Activated CD8-positive, alpha-beta memory T cell treated with anti-CD3 and anti-CD28 coated beads, Interleukin-2, amount 10 ng/mL, durations not matched to agents 7 days and 5 days (primary cell): Measurements from ENCODE around the gene HIVEP2. TPM values are rescaled to one million over a fixed set of nuclear protein-coding genes. Genes with fewer than 3 reads are reported as not detected.
A peak's percentile ranks its signal among the peaks of the same experiment; 100 is the strongest.

ENCODE experiments used
- ATAC-seq: fragments of 150-1000 bp; cut with Tn5 transposase; one replicate; pipeline ENCODE4 v1.10.0; 2021; ENCODE audit warnings: moderate library complexity
- CTCF ChIA-PET: fragments of 350-600 bp; sonication (Branson Sonifier 250); formaldehyde crosslinking; loops from one replicate; lab custom pipeline; 2021; ENCODE audit warnings: antibody characterized with exemption; lab: Charles Lee
- DNase-seq: peaks from one replicate; pipeline ENCODE4 v3.0.0-alpha.2; 2020
- H3K27ac Mint-ChIP-seq: one replicate; pipeline ENCODE4 v1.8.0; 2021; ENCODE audit warnings: mild to moderate bottlenecking, mixed read lengths
- H3K27me3 Mint-ChIP-seq: one replicate; pipeline ENCODE4 v1.8.0; 2021; ENCODE audit warnings: mixed read lengths
- H3K36me3 Mint-ChIP-seq: one replicate; pipeline ENCODE4 v1.8.0; 2021; ENCODE audit warnings: mild to moderate bottlenecking, mixed read lengths
- H3K4me1 Mint-ChIP-seq: one replicate; pipeline ENCODE4 v1.8.0; 2021; ENCODE audit warnings: mixed read lengths
- H3K4me3 Mint-ChIP-seq: one replicate; pipeline ENCODE4 v1.8.0; 2021; ENCODE audit warnings: mild to moderate bottlenecking, moderate library complexity, mixed read lengths
- H3K9me3 Mint-ChIP-seq: one replicate; pipeline ENCODE4 v1.8.0; 2022; ENCODE audit warnings: low read depth, mixed read lengths
- total RNA-seq, 2 experiments: library from RNA; stranded (reverse); gene quantifications; one replicate each; pipeline ENCODE4 v1.2.3, GENCODE V29; 2021

Gene HIVEP2
- total RNA-seq, 2 experiments from 2014 or later, result 24.1 to 28.8 TPM

DNA sequence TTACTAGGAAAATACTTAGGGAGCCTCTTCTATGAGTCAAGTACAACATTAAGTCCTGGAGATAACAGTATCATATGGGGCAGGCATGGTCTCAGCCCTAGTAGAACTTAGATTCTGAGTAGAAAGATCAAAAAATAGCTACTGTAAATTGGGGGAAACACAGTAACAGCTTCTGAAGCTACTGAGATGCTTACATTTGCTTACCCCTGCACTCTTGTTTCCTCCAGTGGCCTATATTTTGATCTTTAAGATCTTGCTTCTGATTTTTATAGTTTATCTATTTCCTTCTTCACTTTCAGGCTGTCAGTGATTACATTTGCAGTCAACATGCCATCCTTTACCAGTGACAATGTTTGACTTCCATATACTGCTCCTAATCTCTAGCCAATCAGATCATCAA lies 35.3 kb downstream of the HIVEP2 start:
- Mint-ChIP-seq H3K4me1 (peaks cover 66% of the 10 kb centered on the region), H3K27ac (peak overlapping the region; percentile 23), H3K27me3 (no peaks in the 10 kb centered on the region), H3K36me3 (peaks cover 14% of the 10 kb centered on the region), H3K4me3 (no peak overlapping the region), H3K9me3 (no peaks in the 10 kb centered on the region)
- DNase-seq, result no peak
- CTCF ChIA-PET, result interaction anchor here (0.7 to 1.3 kb wide), 3 partner anchors 10 to 32 kb away, joined by 3 read pairs; no protein-coding TSS in a partner anchor
- ATAC-seq, result no peak

DNA sequence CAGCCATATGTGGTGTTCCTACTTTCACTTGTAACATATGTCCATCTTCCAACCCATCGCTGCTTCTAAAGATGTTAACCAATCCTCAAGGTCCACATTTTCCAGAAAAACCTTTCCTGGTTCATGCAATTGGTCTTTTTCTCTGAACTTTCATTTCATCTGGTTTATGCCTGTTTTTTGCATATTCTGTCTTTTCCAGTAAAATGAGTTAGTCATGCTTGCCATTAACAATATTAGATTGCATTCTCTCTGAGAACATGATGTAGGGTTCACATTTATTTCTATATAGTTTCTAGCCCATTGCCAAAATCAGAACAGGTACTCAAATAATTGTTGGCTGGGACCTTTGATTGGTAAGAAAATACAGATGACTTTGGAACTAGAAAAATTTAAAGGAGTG lies 36.7 kb downstream of the HIVEP2 start:
- peak overlapping the region; percentile 90 for H3K27ac Mint-ChIP-seq
- H3K4me3 Mint-ChIP-seq, result peak overlapping the region; percentile 77
- ATAC-seq (no peak), DNase-seq (no peak)
- no peaks in the 10 kb centered on the region for H3K27me3 Mint-ChIP-seq
- no peaks in the 10 kb centered on the region for H3K9me3 Mint-ChIP-seq
- CTCF ChIA-PET, result interaction anchor here (1.0 kb wide), 1 partner anchor 8 kb away, joined by 3 read pairs; no protein-coding TSS in a partner anchor
- peaks cover 66% of the 10 kb centered on the region for H3K4me1 Mint-ChIP-seq
- peaks cover 13% of the 10 kb centered on the region for H3K36me3 Mint-ChIP-seq

DNA sequence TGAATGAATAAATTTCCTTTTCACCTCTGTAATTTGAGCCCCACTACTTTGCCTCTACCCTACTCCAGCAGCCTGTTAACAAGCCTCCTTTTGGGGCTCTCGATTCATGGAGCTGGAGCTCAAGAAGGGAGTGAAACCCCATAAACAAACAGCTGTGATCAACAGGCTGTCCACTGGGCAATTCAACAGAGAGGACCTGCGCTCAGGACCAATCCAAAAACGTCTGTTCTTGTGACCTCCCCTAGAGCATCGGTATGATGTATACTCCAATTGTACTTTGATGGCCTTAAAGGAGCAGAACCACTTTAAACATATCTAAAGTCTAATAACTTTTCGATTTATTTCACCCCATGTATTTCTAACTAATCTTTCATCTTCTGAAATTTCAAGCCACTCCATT lies 37.4 kb downstream of the HIVEP2 start:
- peaks cover 66% of the 10 kb centered on the region for H3K4me1 Mint-ChIP-seq
- peaks cover 10% of the 10 kb centered on the region for H3K36me3 Mint-ChIP-seq
- peak overlapping the region; percentile 90 for H3K27ac Mint-ChIP-seq
- no peaks in the 10 kb centered on the region for H3K9me3 Mint-ChIP-seq
- H3K27me3 Mint-ChIP-seq, result no peaks in the 10 kb centered on the region
- peak overlapping the region; percentile 77 for H3K4me3 Mint-ChIP-seq
- ATAC-seq (peak; percentile 63), DNase-seq (peak; percentile 73)
- CTCF ChIA-PET, result interaction anchor here (0.5 to 2.5 kb wide), 7 partner anchors 9 to 39 kb away, joined by 3 to 8 read pairs (median 4); no protein-coding TSS in a partner anchor

DNA sequence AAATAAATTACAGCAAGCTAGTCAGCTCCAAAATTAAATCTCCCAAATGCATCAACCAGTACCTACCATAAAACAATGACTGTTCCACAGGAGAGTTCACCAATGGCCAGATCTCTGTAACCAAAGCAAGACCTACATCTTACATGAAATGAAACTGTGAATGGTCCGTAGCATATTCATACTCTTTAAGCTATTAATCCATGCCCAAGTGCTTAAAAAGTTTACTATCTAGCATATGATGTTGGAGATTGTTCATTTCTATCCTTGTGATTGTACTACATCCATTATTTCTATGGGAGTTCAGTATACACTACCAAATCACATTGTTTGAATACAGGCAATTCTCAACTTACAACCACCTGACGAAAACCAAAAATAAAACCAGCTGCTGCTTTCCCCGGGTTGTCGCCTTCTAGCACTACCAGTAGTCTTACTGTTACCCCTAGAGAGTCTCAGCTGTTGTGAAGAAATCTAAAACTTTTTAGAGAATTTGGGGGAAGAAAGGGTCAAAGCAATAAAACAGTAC lies 38.0 kb downstream of the HIVEP2 start:
- ATAC-seq (peak; percentile 56), DNase-seq (peak; percentile 59)
- peaks cover 6% of the 10 kb centered on the region for H3K36me3 Mint-ChIP-seq
- no peaks in the 10 kb centered on the region for H3K27me3 Mint-ChIP-seq
- H3K27ac Mint-ChIP-seq, result peak overlapping the region; percentile 90
- CTCF ChIA-PET, result interaction anchor here (0.5 to 2.5 kb wide), 8 partner anchors 9 to 64 kb away, joined by 3 to 8 read pairs (median 4); no protein-coding TSS in a partner anchor
- H3K4me1 Mint-ChIP-seq, result peaks cover 66% of the 10 kb centered on the region
- peak overlapping the region; percentile 77 for H3K4me3 Mint-ChIP-seq
- no peaks in the 10 kb centered on the region for H3K9me3 Mint-ChIP-seq

DNA sequence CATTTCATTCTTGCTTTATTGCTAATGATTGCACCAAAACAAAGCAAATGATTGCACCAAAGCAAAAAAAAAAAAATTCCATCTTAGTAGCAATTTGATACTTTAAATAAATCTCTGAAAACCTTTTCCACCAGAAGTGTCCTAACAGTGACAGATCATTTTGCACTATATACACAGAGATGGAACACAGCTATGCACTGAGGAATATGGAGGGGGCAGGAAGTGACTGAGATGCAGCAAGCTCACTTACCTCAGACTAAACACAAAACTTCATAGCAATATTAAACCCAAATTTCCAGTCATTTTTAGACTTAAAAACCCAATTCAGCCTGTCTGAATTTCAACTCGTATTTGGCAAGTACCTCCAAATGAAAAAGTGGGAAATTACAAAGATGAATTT lies 41.2 kb downstream of the HIVEP2 start:
- Mint-ChIP-seq H3K27me3 (no peaks in the 10 kb centered on the region), H3K27ac (peak overlapping the region; percentile 95), H3K4me1 (peaks cover 66% of the 10 kb centered on the region), H3K9me3 (no peaks in the 10 kb centered on the region), H3K36me3 (peaks cover 7% of the 10 kb centered on the region), H3K4me3 (peak overlapping the region; percentile 56)
- DNase-seq (peak; percentile 54), ATAC-seq (peak; percentile 50)
- CTCF ChIA-PET, result interaction anchor here (0.9 to 1.2 kb wide), 2 partner anchors 16 to 43 kb away, joined by 3 to 4 read pairs; no protein-coding TSS in a partner anchor

DNA sequence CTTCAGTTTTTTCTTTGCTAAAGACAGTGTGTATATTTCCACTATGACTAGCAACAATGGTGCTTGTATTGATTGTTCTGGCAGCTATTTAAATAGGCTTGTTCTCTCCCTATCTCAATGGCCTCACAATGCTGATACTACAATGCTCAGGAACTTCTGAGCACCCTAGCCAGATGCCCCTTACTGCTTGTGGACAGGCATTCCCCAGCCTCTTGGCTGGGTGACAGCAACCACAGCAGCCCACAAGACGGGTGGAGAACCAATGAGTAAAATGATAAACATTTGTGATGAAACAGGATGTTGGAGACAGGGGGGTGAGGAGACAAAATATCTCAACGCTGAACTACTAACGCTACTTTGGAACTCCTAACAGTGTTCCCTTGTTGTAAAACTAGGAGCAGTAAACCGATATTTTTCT lies 42.3 kb downstream of the HIVEP2 start:
- Mint-ChIP-seq H3K9me3 (no peaks in the 10 kb centered on the region), H3K4me1 (peaks cover 56% of the 10 kb centered on the region), H3K4me3 (peak overlapping the region; percentile 56), H3K36me3 (peaks cover 3% of the 10 kb centered on the region), H3K27me3 (no peaks in the 10 kb centered on the region), H3K27ac (peak overlapping the region; percentile 95)
- DNase-seq, result peak; percentile 89
- peak; percentile 71 for ATAC-seq
- CTCF ChIA-PET, result interaction anchor here (1.1 to 1.3 kb wide), 4 partner anchors 17 to 23 kb away, joined by 3 to 5 read pairs (median 3); no protein-coding TSS in a partner anchor

DNA sequence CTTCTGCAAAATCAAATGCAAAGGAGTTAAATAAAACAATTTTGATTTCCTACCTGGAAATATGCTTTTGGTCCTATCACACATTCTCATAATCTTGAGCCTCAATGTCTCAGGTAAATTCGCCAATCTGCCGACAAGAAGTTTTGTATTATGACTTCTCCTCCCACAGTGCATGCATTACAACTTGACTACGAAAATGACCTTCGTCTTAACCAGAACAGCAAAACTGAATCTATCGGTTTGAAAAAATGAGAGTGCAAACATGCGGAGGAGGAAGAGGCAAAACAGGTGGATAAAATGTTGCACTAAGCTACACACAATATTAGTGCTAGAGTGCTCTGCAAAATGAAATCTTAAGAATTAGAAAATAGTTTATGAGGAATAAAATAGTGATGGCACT lies 43.4 kb downstream of the HIVEP2 start:
- DNase-seq, result no peak
- peak overlapping the region; percentile 10 for H3K4me3 Mint-ChIP-seq

DNA sequence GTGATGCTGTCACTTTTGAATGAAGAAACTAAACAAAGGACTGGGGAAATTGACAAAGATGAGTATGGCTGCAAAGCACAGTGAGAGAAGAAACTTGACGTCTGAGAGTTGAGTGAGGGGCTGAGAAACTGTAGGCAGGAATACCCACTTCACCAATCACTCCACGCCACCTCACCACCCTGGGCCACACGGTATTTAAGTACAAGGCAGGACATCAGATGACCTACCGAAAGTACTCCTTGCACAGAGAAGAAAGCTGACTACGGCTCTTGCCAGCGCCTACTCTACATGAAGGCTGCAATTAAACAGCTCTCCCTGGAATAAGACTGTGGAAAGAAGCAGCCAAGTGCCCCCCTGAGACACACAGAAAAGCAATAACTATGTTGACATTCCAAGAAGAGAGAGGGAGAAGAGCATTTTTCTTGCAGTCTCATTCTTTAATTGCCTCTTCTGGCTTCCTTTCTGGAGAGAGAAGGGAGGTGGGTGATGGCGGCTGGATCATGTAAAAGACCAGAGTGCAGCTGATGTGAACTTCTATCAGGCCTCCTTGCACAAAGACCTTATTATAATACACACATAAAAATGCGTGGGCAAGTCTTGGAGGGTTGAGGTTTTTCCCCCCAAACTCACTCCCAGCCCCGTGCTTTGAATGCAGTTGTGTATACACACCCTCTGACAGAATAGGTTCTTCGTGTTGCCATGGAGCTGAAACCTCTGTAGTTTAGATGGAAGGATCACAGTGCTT lies 44.6 kb downstream of the HIVEP2 start:
- CTCF ChIA-PET, result interaction anchor here (0.9 kb wide), 1 partner anchor 41 kb away, joined by 3 read pairs; no protein-coding TSS in a partner anchor
- Mint-ChIP-seq H3K27me3 (no peaks in the 10 kb centered on the region), H3K9me3 (no peaks in the 10 kb centered on the region), H3K4me3 (no peak overlapping the region), H3K4me1 (peaks cover 52% of the 10 kb centered on the region), H3K27ac (no peak overlapping the region), H3K36me3 (peaks cover 6% of the 10 kb centered on the region)
- DNase-seq (no peak), ATAC-seq (no peak)

More for the DNA sequence above, 43.4 kb downstream of the HIVEP2 start:
- no peak for ATAC-seq
- CTCF ChIA-PET, result interaction anchor here (0.9 to 1.5 kb wide), 5 partner anchors 10 to 42 kb away, joined by 3 to 5 read pairs (median 3); no protein-coding TSS in a partner anchor
- Mint-ChIP-seq H3K27me3 (no peaks in the 10 kb centered on the region), H3K4me1 (peaks cover 52% of the 10 kb centered on the region), H3K36me3 (peaks cover 3% of the 10 kb centered on the region), H3K9me3 (no peaks in the 10 kb centered on the region), H3K27ac (peak overlapping the region; percentile 95)

DNA sequence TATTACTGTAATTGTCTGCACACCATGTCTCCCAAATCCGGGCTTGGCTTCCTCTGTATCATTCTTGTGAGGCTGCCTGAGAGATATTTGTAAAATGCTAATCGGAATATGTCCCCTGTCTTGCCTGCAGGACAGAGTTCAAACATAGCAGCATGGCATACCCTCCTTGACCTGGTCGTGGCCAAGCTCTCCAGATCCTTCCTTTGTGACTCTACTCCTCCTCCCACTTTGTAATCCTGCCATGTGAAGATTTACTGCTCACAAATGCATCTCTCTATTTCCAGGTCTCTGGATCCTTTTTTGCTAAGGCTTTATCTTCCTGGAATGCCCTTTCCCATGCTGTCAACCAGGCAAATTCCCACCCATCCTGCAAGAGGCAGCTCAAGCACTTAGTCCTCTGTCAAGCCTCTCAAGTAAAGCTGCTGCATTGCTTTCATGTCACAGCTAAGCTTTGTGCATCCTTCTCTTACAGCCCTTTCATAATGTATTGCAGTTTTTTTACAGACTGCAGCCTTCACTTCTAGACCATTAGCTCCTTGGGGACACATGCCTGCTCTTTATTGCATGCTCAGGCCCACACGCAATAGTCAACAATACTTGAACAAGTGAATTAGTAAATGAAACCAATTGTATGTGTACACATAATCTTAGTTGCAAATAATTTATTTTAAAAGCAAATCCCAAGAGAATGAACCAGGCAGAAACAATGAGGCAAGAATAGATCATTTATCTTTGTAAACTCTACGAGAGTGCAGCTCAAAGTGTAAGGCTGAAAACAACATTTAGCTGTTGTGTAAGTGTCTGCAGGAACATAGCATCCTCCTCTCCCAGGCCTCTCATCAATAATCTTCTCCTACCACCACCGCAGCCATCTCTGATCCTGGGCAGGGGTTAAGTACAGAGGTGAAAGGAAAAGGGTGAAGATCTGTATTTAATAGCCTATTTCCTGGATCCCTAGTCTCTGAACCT lies 45.8 kb downstream of the HIVEP2 start:
- ATAC-seq (no peak), DNase-seq (no peak)
- Mint-ChIP-seq H3K36me3 (peaks cover 10% of the 10 kb centered on the region), H3K27me3 (no peaks in the 10 kb centered on the region), H3K4me1 (peaks cover 44% of the 10 kb centered on the region), H3K4me3 (no peak overlapping the region), H3K9me3 (no peaks in the 10 kb centered on the region), H3K27ac (no peak overlapping the region)
- CTCF ChIA-PET, result no interaction called here

DNA sequence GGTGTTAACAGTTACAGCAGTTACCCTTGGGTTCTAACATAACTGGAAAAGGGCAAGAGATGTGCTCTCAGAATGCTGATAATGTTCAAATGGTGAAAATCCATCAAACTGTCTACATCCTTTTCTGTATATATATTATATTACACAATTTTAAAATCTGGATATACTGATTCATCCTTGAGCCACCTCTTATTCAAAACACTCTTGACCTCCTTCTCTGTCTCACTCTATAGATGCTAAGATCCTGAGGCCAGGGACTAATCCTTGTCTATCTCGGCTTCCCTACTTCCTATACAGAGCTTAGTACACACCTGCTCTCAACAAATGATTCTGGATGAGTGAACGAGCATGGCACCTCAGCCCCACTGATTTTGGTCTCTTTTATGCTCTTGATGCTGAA lies 47.3 kb downstream of the HIVEP2 start:
- CTCF ChIA-PET, result no interaction called here
- H3K9me3 Mint-ChIP-seq, result no peaks in the 10 kb centered on the region
- H3K27ac Mint-ChIP-seq, result no peak overlapping the region
- peaks cover 30% of the 10 kb centered on the region for H3K4me1 Mint-ChIP-seq
- no peak for DNase-seq
- no peaks in the 10 kb centered on the region for H3K27me3 Mint-ChIP-seq
- no peak for ATAC-seq
- H3K36me3 Mint-ChIP-seq, result peaks cover 10% of the 10 kb centered on the region
- H3K4me3 Mint-ChIP-seq, result no peak overlapping the region

DNA sequence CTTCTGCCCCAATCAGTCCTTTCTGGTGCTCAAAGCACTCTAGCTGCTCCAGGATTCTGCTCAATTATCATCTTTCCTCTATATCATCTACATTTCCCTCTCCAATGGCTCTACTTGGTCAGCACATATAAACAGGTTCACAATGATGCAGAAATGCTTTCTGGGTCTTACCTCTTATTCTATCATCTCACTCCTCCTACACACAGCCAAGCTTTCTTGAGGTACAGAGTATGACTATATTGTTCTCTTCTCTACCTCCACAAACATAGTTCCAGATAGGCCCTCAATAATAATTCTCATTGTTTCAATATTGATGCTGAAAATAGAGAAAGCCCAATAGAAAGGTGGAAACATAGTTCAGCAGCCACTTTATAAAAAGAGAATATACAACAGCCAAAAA lies 48.2 kb downstream of the HIVEP2 start:
- no peaks in the 10 kb centered on the region for H3K27me3 Mint-ChIP-seq
- CTCF ChIA-PET, result no interaction called here
- ATAC-seq (no peak), DNase-seq (no peak)
- no peak overlapping the region for H3K4me3 Mint-ChIP-seq
- H3K36me3 Mint-ChIP-seq, result peaks cover 10% of the 10 kb centered on the region
- H3K27ac Mint-ChIP-seq, result no peak overlapping the region
- peaks cover 24% of the 10 kb centered on the region for H3K4me1 Mint-ChIP-seq
- no peaks in the 10 kb centered on the region for H3K9me3 Mint-ChIP-seq

DNA sequence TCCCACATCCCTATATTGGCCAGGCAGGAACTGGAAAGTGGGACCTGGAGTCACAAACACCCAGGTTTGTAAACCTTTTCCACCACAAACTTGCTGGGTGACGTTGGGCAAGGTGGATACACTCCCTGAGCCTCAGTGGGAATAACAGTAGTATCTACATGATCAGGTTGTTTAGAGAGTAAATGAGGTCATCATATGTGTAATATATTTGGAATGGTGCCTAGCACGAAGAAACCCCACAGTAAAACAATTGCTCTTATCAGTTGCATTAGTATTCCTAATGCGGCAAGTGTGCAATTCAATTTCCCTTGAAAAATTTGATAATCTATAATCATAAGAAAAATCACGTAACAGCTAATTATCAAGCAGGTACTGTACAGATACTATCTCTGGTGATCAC lies 51.9 kb downstream of the HIVEP2 start:
- H3K27me3 Mint-ChIP-seq, result no peaks in the 10 kb centered on the region
- peaks cover 20% of the 10 kb centered on the region for H3K4me1 Mint-ChIP-seq

More for the DNA sequence above, 51.9 kb downstream of the HIVEP2 start:
- no peaks in the 10 kb centered on the region for H3K9me3 Mint-ChIP-seq
- ATAC-seq (no peak), DNase-seq (no peak)
- CTCF ChIA-PET, result no interaction called here
- H3K27ac Mint-ChIP-seq, result no peak overlapping the region
- no peak overlapping the region for H3K4me3 Mint-ChIP-seq
- H3K36me3 Mint-ChIP-seq, result peaks cover 8% of the 10 kb centered on the region
